Activated CD4-positive, alpha-beta T cell treated with anti-CD3 and anti-CD28 coated beads, Interleukin-2, Interleukin-6, amounts not matched to agents 100 ng/mL and 50 ng/mL, durations not matched to agents 16 hours and 8 hours (primary cell): Measurements from ENCODE around the gene PHKG2.

Experiments
- DNase-seq: peaks from one replicate; pipeline ENCODE4 v3.0.0-alpha.2; 2020

Gene PHKG2

DNA sequence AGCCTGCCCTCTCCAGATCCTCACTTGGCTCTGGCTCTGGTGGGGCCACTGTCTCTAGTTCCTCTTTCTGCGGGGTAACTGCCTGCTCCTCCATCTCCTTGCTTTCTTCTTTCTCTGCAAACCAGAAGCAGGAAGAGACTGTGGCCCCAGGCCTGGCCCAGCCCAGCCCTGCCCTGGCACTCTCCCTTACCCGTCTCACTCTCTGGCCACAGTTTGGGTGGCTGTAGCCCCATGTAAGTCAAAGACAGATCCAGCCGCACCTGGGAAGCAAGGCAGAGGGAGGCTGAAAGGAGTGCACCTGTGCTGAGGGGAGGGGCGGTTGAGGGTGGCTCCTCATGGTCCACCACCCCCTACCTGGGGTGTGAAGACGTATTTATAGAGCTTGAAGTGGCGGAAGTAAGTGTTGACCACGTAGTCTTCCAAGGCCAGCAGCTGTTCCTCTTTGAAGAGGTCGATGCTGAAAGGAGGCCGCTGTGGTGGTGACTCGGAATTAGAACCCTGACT is 10.8 kb downstream of the PHKG2 start:
- DNase-seq: no peak

DNA sequence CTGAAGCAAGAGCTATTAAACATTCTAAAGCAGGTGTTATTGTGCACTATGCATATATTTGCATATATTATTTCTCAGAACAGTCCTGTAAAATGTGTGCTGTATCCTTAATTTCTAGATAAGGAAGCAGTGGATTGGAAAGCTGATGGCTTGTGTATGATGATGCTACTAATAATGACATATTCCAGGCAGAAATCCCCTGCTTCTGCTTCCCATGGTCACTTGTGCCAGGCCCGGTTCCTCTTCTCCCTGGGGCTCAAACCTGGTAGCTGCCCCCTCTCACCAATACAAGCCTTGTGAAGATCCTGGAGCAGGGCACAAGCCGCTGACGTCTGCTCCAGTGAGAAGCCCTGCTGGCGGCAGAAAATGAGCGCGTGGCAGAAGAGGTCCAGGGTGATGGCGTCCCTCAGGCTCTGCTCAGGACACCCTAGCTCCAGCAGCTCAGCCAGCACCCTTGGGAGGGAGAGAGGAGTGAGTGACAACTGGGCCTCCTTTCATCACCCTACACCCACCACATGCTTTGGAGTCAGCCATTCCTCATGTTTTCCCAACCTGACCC is 11.9 kb downstream of the PHKG2 start:
- DNase-seq: no peak

DNA sequence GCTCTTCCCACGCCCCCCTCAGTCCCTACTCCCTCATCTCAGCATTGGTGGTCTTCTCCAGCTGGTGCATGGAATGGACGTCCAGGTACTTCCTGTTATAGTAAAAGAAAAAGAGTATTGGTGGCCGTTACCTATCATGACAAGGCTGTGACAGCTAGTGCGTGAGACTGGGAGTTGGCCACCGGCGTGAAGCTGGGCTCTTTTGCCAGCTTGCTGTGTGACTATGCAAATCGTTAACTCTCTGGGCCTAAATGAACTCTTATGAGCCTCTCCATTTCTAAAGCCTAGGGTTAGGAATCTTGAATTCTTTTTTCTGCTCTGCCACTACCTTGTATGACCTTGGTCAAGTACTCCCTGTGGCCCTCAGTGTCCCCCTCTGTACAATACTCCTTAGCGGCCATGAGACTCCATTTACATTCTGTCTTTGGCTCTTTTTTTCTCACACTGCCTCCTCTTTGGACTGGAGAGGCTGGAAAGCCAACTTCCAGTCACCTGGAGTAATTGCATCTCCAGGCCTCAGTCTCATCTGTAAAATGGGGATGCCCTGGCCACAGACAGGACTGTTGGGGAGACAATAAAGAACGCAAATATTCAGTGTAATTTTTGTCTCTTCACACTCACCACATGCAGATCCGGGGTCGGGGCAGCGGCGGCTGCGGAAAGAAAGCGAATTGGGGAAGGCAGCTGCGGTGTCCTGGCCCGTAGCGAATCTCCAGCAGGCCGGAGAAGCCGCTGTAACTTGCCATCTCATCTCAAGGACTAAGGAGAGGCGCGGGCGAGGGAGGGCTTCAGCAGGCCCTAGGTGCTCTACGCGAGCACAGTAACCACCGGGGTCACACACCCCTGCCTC is 12.6 kb downstream of the PHKG2 start:
- no peak for DNase-seq

DNA sequence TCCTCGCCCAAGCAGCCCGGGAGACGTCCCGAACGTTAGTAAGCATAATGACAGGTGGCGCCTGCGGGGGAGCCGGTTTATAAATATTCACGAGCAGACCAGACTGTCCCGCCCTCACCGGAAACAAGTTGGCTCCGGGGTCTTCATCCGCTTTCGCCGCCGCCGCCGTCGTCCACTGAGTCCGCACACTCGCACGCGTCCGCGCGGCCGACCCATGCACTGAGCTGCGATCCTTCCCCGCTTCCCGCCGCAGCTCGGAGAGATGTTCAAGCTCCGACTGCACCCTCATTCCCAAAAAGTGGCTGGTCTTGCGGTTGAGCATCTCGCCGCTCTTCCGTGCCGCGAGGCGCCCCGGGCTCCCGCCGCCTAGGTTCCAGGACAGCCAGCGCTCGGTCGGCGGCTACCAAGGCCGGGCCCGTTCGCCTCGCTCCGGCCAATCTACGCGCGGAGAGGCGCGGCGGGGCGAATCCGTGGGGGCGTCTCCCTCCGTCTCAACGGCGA is 13.3 kb downstream of the PHKG2 start:
- DNase-seq: peak; percentile 45

DNA sequence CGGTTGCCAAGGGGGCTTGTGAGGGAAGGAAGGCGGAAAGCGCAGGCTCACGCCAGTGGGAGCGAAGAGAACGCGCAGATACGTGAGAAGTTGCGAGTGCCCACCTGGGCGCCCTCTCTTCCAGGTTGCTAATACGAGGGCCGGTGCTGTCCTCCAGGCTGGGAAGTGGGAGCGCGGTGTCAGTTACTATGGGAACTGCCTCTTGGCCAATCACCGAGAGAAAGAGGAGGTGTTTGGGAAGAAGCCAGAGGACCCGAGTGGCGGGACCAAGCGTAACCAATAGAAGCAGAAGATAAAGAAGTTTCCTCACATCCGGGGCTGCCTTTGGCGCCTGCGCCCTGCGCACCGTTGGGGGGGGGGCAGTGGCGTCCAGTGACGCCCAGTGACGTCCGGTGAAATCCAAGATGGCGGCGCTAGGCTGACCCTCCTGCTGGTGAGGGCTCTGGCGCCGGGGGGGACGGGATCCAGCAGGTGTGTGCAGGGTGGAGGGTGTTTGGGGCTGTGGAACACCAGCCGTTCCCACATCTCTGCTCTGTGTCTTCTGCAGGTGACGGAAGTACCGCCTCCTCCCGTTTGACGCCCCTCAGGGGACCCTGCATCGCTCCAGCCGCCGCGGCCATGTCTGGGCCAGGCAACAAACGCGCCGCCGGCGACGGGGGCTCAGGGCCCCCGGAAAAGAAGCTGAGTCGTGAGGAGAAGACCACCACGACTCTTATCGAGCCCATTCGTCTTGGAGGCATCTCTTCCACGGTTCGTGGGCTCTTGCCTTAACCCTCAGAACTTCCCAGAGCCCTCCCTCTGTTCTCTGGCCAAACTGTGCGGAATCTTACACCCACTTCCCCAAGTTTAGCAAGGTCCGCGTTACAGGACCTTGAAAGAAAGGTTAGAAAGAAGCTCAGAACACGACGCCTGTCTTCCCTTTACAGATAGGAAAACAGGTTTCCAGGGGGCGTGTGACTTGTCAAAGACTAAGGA is 14.0 kb downstream of the PHKG2 start, which contains the start of the genes CFAP119 and RNF40:
TSS of gene CFAP119 (minus strand) at position 135 of the 975 bp plus-strand sequence. CDS start 314 bp downstream, outside the sequence.
TSS of gene RNF40 (plus strand) at position 395 of the 975 bp plus-strand sequence. CDS start at position 619, 224 bp downstream.
- DNase-seq: peak; percentile 97

DNA sequence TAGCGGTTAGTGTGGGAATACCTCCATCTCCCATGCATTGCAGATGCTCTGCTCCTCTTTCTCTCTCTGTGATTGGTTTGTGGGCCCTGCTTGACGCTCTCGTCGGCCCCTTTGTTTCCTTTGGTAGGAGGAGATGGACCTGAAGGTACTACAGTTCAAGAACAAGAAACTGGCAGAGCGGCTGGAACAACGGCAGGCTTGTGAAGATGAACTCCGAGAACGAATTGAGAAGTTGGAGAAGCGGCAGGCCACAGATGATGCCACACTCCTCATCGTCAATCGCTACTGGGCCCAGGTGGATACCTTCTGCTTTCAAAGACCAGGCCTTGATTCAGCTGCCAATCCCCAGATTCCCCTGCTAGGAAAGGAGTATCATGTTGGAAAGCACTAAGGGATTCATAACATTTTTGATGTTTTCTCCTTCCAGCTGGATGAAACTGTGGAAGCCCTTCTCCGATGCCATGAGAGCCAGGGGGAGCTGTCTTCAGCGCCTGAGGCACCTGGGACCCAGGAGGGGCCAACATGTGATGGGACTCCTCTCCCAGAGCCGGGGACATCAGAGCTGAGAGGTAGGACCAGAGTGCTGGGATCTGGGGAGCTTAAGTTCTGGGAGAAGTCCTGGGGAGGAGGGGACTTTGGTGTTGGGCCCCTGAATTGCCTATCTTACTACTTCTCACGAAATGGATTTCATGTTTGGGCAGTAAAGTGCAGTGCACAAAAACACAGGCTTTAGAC is 14.9 kb downstream of the PHKG2 start:
- no peak for DNase-seq

DNA sequence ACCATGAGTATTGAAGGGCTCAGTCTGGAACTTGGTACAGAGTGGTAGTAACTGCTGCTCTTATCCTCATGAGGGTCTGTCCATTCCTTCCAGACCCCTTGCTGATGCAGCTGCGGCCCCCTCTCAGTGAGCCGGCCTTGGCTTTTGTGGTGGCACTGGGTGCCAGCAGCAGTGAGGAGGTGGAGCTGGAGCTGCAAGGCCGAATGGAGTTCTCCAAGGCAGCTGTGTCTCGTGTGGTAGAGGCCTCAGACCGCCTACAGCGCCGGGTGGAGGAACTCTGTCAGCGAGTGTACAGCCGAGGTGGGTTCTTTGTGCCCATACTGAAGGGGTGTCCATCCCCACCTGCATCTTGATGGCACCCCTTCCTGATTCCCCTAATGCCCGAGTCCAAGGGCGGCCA is 15.9 kb downstream of the PHKG2 start:
- DNase-seq: no peak

DNA sequence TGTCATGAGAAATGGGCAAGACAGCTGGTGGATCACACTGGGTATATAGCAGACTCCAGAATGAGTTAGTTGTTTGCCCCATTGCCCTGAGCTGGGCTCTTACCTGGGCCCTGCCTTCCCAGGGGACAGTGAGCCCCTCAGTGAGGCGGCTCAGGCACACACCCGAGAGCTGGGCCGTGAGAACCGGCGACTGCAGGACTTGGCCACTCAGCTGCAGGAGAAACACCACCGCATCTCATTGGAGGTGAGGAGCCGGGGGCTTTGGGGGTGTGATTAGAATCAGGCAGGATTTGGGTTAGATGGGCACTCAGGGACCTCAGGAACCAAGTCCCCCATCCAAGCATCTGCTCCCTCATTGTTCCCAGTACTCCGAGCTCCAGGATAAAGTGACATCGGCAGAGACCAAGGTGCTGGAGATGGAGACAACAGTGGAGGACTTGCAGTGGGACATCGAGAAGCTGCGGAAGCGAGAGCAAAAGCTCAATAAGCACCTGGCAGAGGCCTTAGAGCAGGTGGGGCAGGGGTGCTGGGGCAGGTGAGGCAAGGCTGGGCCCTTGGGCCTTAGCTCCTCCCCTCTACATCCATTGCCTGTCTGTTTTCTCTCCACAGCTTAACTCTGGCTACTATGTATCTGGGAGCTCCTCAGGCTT is 16.7 kb downstream of the PHKG2 start:
- DNase-seq: no peak

DNA sequence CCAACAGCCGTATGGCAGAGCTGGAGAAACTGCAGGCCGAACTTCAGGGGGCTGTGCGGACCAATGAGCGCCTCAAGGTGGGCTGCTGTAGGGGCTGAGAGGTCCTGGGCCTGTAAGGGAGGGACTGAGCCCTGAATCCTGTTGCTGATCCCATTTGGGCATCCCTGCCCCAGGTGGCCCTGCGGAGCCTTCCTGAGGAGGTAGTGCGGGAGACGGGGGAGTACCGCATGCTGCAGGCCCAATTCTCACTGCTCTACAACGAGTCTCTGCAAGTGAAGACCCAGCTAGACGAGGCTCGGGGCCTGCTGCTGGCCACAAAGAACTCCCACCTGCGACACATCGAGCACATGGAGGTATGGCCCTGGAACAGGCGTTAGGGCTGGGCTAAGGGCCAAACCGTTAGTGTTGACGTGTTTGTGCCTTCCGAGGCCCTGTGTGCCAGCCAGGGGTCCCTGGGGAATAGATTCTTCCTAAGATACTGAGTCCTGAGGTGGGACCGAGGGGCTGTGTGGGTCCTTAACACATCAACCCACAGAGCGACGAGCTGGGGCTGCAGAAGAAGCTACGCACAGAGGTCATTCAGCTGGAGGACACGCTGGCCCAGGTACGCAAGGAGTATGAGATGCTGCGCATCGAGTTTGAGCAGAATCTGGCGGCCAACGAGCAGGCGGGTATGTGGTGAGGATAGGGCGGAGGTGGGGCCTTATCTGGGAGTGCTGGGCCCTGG is 18.1 kb downstream of the PHKG2 start:
- no peak for DNase-seq

DNA sequence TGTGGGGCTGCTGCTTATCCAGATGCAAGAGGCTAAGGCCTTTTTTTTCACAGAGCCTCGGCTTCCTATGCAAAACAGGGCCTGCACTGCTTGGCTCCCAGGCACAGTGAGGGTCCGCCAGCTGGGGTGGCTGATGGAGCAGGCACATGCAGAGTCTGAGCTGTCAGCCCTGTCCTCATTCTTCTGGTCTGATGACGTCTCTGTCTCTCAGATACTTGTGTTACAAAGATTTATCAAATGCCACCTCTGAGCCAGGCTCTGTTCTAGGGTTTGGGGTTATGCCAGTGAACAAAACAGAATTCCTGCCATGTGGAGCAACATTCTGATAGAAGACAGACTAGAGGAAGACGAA is 18.7 kb downstream of the PHKG2 start:
- DNase-seq: no peak

DNA sequence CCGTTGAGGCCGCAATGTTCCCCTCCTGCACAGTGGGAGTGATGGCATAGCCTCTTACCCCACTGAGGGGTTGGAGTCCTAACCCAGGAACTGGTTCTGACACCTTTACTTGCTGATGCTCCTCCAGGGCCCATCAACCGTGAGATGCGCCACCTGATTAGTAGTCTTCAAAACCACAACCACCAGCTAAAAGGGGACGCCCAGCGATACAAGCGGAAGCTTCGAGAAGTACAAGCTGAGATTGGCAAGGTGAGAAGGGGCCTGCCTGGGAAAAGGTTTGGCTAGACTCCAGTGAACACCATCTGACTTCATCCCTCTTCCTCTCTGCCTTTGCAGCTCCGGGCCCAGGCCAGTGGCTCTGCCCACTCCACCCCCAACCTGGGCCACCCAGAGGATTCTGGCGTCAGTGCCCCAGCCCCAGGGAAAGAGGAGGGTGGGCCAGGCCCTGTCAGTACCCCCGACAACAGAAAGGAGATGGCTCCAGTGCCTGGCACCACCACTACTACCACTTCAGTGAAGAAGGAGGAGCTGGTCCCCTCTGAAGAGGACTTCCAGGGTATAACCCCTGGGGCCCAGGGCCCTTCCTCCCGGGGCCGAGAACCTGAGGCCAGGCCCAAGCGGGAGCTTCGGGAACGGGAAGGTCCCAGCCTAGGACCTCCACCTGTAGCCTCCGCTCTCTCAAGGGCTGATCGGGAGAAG is 19.7 kb downstream of the PHKG2 start:
- no peak for DNase-seq

DNA sequence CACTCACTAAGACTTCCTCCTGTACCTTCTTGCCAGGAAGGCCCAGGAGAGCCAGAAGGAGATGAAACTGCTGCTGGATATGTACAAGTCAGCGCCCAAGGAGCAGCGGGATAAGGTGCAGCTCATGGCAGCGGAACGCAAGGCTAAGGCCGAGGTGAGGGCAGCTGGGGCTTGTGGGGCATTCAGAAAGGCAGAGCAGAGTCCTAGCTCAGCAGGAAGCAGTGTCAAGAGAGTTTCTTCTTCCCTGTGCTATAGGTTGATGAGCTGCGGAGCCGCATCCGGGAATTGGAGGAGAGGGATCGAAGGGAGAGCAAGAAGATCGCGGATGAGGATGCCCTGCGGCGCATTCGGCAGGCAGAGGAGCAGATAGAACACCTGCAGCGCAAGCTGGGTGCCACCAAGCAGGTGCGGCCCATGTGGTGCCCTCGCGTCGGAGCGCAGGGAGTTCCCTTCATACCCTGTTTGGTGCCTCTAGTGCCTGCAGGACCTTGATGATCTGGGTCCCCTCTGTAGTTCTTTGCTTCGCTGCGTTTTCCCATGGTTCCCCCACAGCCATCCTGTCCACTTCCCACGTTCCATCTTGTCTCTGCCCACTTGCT is 20.5 kb downstream of the PHKG2 start:
- no peak for DNase-seq

DNA sequence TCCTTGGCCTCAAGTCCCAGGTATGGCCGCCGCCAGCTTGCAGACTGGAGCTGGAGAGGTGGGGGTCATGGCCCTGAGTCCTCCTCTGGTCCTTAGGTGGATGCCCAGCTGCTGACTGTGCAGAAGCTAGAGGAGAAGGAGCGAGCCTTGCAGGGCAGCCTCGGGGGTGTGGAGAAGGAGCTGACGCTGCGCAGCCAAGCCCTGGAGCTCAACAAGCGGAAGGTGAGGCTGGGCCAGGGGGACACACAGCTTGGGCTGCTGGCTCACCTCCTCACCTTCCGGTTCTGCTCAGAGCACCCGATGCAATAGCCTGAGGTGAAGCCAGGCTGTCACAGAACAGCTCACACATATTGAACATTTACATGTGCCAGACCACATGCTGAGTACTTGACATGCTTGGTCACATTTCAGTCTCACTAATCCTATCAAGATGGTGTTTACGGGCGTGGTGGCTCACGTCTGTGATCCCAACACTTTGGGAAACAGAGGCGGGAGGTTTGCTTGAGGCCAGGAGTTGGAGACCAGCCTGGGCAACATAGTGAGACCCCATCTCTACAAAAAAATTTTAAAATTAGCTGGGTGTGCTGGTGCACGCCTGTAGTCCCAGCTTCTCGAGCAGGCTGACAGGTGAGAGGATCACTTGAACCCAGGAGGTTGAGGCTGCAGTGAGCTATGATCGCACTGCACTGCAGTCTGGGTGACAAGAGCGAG is 21.3 kb downstream of the PHKG2 start:
- DNase-seq: no peak

DNA sequence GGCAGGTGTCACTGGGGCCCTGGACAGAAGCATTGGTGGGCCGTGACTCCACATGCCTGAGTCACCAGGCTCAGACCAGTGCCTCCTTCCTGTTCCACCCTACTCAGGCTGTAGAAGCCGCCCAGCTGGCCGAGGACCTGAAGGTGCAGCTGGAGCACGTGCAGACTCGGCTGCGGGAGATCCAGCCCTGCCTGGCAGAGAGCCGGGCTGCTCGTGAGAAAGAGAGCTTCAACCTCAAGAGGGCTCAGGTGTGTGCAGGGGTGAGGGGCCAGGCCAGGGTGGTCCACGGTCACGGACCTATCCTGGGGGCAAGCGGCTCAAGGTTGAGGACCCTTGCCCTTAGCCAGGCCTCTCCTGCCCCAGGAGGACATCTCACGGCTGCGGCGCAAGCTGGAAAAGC is 23.5 kb downstream of the PHKG2 start:
- DNase-seq: no peak

DNA sequence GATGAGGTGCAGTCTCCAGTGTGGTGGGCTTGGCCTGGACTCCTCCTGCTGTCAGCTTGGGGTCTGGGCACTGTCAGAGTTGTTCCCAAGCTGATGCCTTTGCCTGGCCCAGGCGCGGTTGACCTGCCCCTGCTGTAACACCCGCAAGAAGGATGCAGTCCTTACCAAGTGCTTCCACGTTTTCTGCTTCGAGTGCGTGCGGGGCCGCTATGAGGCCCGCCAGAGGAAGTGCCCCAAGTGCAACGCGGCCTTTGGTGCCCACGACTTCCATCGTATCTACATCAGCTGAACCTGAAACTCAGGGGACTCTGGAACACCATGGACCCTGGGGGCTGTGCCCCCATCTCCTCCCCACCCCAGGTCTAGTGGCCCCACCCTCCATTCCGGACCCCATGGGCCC is 25.6 kb downstream of the PHKG2 start:
- no peak for DNase-seq

DNA sequence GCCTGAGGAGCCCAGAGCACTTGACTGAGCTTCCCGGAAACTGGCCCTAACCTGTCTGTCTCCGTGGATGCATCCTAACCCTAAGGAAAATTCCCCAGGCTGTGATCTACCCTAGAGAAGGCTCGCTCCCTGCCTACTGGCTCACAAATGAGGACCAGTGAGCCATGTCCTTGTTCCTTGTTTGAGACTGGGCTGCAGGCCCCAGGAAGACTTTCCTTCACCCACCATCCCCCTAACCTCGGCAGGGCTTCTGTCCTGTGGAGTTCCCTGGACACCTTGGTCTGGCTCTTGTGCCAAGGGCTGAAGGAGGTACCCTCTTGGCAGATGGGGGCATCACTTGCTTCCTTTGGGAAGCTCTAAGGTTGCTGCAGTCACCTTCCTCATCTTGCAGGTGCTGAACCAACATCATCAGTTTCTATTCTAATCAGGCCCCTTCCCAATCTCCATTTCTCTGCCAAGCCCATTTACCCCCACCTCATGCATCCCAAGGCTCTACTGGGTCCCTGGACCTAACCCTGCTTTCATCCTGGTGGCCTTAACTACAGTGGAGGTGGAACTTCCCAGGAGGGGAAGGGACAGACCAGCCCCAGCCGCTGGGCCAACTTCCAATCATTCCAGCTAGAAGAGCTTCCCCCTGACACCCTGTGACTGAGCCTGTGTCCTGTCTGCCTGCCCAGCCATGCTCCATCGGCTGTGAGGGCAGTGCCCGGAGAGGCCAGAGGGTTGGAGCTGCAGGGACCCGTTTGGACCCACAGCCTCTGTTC is 26.3 kb downstream of the PHKG2 start:
- DNase-seq: no peak

DNA sequence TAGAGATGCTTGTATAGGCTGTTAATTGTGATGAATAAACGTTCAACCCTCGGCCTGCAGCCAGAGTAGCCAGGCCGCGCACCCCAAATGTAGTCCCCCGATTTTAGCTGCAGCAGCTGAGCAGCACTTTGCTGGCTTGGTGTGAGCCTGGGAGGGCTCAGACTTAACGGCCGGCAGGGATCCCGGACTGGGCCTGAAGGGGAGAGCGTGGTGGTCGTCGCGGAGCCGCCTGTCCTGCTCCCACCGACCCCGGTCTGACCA is 26.8 kb downstream of the PHKG2 start:
- no peak for DNase-seq

DNA sequence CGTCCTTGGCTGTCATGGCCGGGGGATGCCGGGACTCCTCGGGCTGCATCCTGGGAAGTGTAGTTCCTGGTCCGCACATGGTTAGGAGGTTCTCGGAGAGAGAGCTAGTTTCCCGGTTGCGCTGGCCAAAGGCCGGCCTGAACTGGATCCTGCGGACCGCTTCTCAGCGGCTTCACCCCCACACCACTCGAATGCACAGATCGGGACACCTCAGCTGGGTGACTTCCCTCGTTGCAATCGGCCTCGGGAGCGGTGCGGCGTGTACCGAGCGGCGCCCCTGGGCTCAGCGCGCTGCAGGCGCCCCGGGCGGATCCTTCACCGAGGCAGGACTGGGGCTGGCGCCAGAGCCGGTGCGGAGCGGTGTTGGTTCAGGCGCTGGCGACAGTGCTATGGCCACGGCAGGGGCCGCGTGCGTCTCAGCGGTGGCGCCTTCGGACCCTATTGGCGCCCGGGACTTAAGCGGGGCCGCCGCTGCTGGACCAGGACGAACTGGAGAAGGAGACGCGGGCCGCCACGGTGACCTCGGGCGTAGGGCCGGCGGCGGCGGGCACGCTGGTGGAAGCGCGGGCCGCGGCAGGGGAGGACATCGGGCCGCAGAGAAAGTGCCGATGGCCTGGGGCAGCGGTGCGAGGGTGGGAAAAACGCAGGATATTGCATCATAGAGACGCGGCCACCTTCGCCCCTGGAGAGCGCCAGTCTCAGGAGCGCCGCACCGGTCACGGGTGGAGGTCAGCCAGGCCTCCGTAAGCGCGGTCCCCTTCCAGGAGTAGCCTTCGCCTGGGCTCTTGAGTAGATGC is 27.4 kb downstream of the PHKG2 start:
- DNase-seq: peak; percentile 83
